OCI-LY7 (cell line): Measurements from ENCODE around the gene SNCA. TPM values are rescaled to one million over a fixed set of nuclear protein-coding genes. Genes with fewer than 3 reads are reported as not detected.

Experiments used
- BruUV-seq: library from RNA; stranded (reverse); fragments of 400-500 nt; replicated peaks from 2 replicates; lab custom pipeline; 2021; lab: Mats Ljungman, UMichigan
- CTCF ChIA-PET: fragments of 300-600 bp; sonication (Branson Sonifier 250); formaldehyde crosslinking; loops from one replicate; lab custom pipeline; 2022; ENCODE audit warnings: antibody characterized with exemption; ENCODE audit not compliant: unreplicated experiment; lab: Charles Lee
- POLR2A ChIA-PET: fragments of 300-600 bp; sonication (Branson Sonifier 250); formaldehyde crosslinking; loops from one replicate; lab custom pipeline; 2022; ENCODE audit warnings: antibody characterized with exemption; lab: Charles Lee
- DNase-seq: peaks from one replicate; pipeline ENCODE4 v3.0.0-alpha.2; 2015; ENCODE audit warnings: low spot score
- H2AFZ ChIP-seq: fragments of 200-600 bp; sonication (generic), shearing (Covaris generic); 2 replicates; pipeline ENCODE4 v1.6.1; 2014; ENCODE audit warnings: mild to moderate bottlenecking, antibody characterized with exemption, low read length, moderate library complexity
- H3K27ac ChIP-seq: fragments of 200-600 bp; sonication (generic); 2 replicates; pipeline ENCODE4 v1.5.1; 2014; ENCODE audit warnings: mixed run types, low read depth, mild to moderate bottlenecking, moderate library complexity, low read length, inconsistent platforms; ENCODE audit not compliant: poor library complexity, severe bottlenecking
- H3K36me3 ChIP-seq: fragments of 200-600 bp; sonication (generic); 2 replicates; pipeline ENCODE4 v1.6.1; 2014; ENCODE audit warnings: mild to moderate bottlenecking, antibody characterized with exemption, low read length, moderate library complexity, mixed read lengths; ENCODE audit not compliant: insufficient read depth
- H3K4me1 ChIP-seq: fragments of 200-600 bp; sonication (generic); 2 replicates; pipeline ENCODE4 v1.5.1; 2014; ENCODE audit warnings: mild to moderate bottlenecking, low read length; ENCODE audit not compliant: insufficient read depth, poor library complexity, severe bottlenecking
- H3K4me2 ChIP-seq: fragments of 200-600 bp; sonication (generic); 2 replicates; pipeline ENCODE4 v1.6.1; 2014; ENCODE audit warnings: mild to moderate bottlenecking, low read length
- H3K4me3 ChIP-seq: fragments of 200-600 bp; sonication (generic); 2 replicates; pipeline ENCODE4 v1.5.1; 2014; ENCODE audit warnings: mild to moderate bottlenecking, low read depth, low read length; ENCODE audit not compliant: poor library complexity, severe bottlenecking
- H3K79me2 ChIP-seq: fragments of 200-600 bp; sonication (generic); 2 replicates; pipeline ENCODE4 v1.6.1; 2016; ENCODE audit warnings: low read depth, mild to moderate bottlenecking, low read length, moderate library complexity, mixed read lengths; ENCODE audit not compliant: insufficient read depth
- H3K9me2 ChIP-seq: fragments of 200-600 bp; sonication (generic); 2 replicates; pipeline ENCODE4 v1.6.1; 2016; ENCODE audit warnings: mild to moderate bottlenecking, low read length, mixed read lengths; ENCODE audit not compliant: insufficient read depth
- H3K9me3 ChIP-seq: fragments of 200-600 bp; sonication (generic); 2 replicates; pipeline ENCODE4 v1.6.1; 2014; ENCODE audit warnings: mild to moderate bottlenecking, mixed run types, low read length, mixed read lengths
- H4K20me1 ChIP-seq: fragments of 200-600 bp; sonication (generic); 2 replicates; pipeline ENCODE4 v1.6.1; 2014; ENCODE audit warnings: mild to moderate bottlenecking, antibody characterized with exemption, low read length, moderate library complexity, mixed read lengths; ENCODE audit not compliant: insufficient read depth
- EZH2phosphoT487 ChIP-seq: fragments of 200-600 bp; sonication (generic); IDR thresholded peaks from 2 replicates; pipeline ENCODE4 v1.6.1; 2018; ENCODE audit warnings: low read depth, borderline replicate concordance, mild to moderate bottlenecking, mixed run types, antibody characterized with exemption, low read length, moderate library complexity, mixed read lengths
- intact Hi-C: fragments of 100-400 bp; cut with micrococcal nuclease; formaldehyde crosslinking; loops from one replicate; pipeline ENCODE4 v1.10.0; 2022; ENCODE audit not compliant: unreplicated experiment
- total RNA-seq, 2 experiments: library from RNA; depleted of rRNA in 1 of 2; stranded (reverse); fragments of >200 nt in 1 of 2; shearing (Covaris generic) in 1 of 2; gene quantifications; 2 replicates each; pipeline ENCODE4 v1.2.3, GENCODE V29; 2014 to 2022
- TF ChIP-seq, protein P1 (sequence below): fragments of 200-600 bp; sonication (generic); conservative IDR thresholded peaks from 2 replicates; pipeline ENCODE4 v1.5.1; 2014; ENCODE audit warnings: mild to moderate bottlenecking, antibody characterized with exemption, low read length, moderate library complexity, mixed read lengths

Gene SNCA
- total RNA-seq, 2 experiments from 2014 or later: not detected

DNA sequence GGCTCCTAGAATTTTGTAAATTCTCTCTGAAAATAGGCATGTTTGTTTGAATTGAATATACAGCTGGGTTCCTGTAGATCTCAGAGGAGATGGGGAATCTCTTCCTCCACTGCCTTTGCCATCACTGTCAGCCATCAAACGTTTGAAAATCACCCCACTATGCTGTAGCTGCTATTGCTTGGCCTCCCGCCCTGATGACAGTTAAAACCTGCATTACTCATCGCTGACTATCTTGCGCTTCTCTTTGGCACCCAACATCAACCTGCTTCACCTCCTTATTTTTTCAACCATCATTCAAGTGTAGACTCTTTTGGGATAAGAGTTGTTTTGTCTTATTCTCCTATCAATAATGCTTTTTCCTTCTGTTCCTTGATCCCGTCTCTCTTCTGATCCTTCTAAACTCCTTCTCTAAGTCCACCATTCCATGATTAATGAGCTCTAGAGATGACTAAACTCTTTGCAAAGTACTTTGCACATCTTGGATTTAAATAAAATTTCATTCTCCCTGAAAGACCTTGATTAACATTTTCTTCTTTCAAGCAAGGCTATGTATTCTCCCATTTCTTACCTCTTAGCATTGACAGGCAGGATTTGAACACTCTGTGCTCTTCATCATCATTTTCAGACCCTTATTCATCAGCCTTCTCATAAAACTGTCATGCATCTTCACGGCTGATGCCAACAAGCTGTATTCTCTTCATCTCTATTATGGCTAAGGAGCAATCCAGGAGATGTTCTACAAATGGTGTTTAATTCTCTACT lies 133.0 kb downstream of the SNCA start:
- H3K27ac ChIP-seq: no peak overlapping the region
- no peaks in the 10 kb centered on the region for H3K9me2 ChIP-seq
- H3K36me3 ChIP-seq: no peaks in the 10 kb centered on the region
- H3K4me3 ChIP-seq: no peak overlapping the region
- no TSS peak for BruUV-seq
- DNase-seq: no peak
- ChIA-PET CTCF (no interaction called here), POLR2A (interaction anchor here (1.3 kb wide), 1 partner anchor 24 kb away, joined by 3 read pairs; no protein-coding TSS in a partner anchor)
- no peak overlapping the region for H3K4me2 ChIP-seq
- TF ChIP-seq, protein P1, sequence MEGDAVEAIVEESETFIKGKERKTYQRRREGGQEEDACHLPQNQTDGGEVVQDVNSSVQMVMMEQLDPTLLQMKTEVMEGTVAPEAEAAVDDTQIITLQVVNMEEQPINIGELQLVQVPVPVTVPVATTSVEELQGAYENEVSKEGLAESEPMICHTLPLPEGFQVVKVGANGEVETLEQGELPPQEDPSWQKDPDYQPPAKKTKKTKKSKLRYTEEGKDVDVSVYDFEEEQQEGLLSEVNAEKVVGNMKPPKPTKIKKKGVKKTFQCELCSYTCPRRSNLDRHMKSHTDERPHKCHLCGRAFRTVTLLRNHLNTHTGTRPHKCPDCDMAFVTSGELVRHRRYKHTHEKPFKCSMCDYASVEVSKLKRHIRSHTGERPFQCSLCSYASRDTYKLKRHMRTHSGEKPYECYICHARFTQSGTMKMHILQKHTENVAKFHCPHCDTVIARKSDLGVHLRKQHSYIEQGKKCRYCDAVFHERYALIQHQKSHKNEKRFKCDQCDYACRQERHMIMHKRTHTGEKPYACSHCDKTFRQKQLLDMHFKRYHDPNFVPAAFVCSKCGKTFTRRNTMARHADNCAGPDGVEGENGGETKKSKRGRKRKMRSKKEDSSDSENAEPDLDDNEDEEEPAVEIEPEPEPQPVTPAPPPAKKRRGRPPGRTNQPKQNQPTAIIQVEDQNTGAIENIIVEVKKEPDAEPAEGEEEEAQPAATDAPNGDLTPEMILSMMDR: no peak
- TF ChIP-seq EZH2phosphoT487: no peak
- no peaks in the 10 kb centered on the region for H3K4me1 ChIP-seq
- H3K79me2 ChIP-seq: no peaks in the 10 kb centered on the region
- no peaks in the 10 kb centered on the region for H4K20me1 ChIP-seq
- no peaks in the 10 kb centered on the region for H3K9me3 ChIP-seq
- no peak overlapping the region for H2AFZ ChIP-seq
- intact Hi-C loops: no loop called here

DNA sequence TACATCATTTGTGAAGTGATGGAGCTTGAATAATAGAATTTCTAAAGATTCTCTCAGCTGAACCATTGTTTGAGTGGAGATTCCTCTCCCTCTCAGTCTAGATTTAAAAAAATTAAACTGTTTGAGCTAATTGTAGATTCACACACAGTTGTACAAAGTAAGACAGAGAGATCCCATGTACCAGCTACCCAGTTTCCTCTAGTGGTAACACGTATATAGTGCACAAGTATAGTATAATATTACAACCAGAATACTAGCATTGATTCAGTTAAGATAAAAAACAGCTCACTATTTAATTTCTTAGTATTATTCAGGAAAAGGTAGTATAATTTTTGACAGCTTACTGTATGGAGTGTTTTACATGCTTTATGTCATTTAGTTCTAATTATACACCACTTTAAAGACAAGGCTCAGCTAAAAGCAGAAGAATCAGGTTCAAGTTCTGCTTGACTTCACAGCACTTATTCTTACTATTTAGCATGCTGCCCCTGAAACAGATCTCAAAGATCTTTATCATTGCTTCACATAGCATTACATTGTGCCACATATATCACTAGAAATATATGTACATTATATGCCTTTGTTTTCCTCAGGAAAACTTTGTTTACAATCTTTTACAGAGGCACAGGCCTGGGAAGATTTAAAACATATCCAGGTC lies 136.1 kb downstream of the SNCA start:
- no peak overlapping the region for H2AFZ ChIP-seq

More for the DNA sequence above, 136.1 kb downstream of the SNCA start:
- TF ChIP-seq, protein P1: no peak
- no peak for TF ChIP-seq EZH2phosphoT487
- Histone ChIP-seq H3K4me1 (no peaks in the 10 kb centered on the region), H3K4me3 (no peak overlapping the region), H3K27ac (no peak overlapping the region), H3K36me3 (no peaks in the 10 kb centered on the region), H3K9me3 (no peaks in the 10 kb centered on the region), H4K20me1 (no peaks in the 10 kb centered on the region), H3K79me2 (no peaks in the 10 kb centered on the region), H3K9me2 (no peaks in the 10 kb centered on the region), H3K4me2 (no peak overlapping the region)
- POLR2A ChIA-PET: interaction anchor here (0.6 to 1.6 kb wide), 3 partner anchors 12 to 142 kb away, joined by 3 to 6 read pairs (median 4); no protein-coding TSS in a partner anchor
- intact Hi-C loops: no loop called here
- CTCF ChIA-PET: no interaction called here
- BruUV-seq: no TSS peak
- no peak for DNase-seq
